GM03348 (cell line): ENCODE data around the gene RHOT2.

ENCODE experiments used
- DNase-seq: peaks from one replicate; pipeline ENCODE4 v3.0.0; 2012; ENCODE audit warnings: low spot score

The RHOT2 gene

GRCh38 chr16:700684-701584 is 33.0 kb downstream of the RHOT2 start:
- DNase-seq: peak; percentile 65

DNA sequence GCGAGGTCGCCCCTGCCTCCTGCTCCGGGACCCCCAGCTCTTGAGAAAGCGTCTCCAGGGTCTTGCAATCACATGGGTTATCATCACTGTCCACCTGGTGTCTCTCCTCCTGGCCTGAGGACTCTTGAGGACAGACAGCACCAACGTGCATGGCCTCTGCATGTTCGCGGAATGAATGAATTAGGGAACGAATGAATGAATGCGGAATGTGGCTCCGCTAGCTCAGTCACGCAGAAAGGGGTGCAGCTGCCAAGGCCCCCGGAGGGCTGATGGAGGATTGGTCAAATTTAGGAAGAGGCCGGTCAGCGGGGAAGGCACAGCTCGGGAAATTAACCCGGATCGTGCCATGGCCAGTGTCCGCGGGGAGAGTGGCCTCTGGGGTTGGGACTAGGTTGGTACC is 34.4 kb downstream of the RHOT2 start:
- no peak for DNase-seq

GRCh38 chr16:703406-703805 is 35.5 kb downstream of the RHOT2 start:
- DNase-seq: no peak

GRCh38 chr16:704047-704446 is 36.1 kb downstream of the RHOT2 start:
- DNase-seq: no peak

GRCh38 chr16:704552-705380 is 36.8 kb downstream of the RHOT2 start:
- no peak for DNase-seq

DNA sequence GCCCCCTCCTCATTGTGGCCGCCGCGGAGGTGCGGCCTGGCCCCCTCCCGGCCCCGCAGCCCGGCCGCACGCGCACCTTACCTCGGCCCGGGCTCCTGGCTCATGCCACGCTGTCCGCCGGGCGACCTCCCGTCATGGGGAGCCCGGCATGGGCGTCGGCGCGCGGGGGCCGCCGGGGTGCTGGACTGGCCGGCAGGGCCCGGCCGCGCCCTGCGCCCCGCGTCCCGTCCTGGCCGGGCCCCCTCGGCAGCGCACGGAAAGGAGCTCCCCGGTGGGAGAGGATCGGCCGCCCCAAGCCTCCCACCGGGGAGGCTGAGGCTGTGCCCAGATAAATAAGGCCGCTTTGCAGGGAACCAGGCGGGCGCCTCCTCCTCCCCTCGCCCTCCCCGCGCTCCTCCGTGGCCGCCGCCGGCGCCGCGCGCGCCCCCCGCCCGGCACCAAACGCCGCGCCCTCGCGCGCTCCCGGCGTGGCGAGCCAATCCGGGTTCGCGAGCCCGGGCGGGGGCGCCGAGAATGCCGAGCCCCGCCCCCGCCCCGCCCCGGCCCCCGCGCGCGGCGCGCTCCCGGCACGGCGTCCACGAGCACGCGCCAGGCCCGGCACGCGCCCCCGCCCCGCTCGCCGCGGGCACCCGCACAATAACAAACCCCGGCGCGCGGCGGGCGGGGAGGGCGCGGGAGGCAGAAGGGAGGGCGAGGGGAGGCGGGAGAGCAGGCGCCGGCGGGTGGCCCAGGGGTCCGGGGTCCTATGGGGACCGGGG is 37.7 kb downstream of the RHOT2 start, which contains the start of gene FBXL16:
TSS of gene FBXL16 (minus strand) at position 371 of the 758 bp plus-strand sequence. CDS start 8,396 bp downstream, outside the sequence.
- DNase-seq: peak; percentile 46

GRCh38 chr16:706189-707061 is 38.5 kb downstream of the RHOT2 start:
- DNase-seq: no peak

DNA sequence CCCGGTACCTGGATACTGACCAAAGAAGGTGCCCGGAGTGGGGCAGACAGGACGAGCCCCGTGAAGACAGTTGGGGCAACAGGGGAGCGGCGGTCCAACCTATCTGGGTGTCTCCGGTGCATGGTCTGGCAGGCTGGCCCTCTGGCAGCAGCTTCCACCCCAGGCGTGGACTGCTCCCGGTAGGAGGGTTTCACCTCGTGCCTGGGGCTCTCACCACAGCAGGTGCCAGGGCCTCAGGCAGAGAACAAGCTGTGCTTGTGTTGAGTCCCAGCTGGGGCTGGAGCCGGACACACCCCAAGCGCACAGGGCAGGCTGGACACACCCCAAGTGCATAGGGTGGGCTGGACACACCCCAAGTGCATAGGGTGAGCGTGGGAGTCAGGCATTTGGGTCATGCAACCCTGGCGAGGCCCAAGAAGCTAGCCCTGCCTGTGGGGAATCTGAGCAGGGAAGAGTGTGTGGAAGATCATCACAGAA is 39.2 kb downstream of the RHOT2 start:
- no peak for DNase-seq

DNA sequence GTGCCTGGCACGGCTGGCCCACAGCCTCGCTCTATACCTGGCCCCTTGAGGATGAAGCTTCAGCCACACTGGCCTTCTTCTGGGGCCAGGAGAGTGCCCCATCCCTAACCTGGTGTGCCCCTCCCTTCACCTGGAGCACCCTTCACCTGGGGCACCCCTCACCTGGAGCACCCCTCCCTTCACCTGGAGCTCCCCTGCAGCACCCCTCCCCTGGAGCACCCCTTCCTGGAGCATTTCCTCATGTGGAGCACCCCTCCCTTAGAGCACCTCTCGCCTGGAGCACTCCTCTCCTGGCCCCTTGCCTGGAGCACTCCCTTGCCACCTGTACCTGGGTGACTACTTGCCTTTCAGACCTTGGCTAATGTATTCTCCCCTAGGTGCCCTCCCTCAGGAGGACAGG is 40.1 kb downstream of the RHOT2 start:
- DNase-seq: no peak

DNA sequence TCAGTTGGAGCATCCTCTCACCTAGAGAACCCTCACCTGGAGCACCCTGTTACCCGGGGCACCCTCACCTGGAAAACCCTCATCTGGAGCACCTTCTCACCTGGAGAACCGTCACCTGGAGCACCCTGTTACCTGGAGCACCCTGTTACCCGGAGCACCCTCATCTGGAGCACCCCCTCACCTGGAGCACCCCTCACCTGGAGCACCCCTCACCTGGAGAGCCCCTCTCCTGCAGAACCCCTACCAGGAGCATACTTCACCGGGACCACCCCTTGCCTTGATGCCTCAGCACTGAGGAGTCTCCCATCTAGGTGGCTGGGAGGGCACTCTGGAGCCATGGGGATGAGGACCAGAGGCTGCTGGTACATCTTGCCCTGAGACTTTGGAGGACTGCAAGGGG is 41.0 kb downstream of the RHOT2 start:
- DNase-seq: no peak

DNA sequence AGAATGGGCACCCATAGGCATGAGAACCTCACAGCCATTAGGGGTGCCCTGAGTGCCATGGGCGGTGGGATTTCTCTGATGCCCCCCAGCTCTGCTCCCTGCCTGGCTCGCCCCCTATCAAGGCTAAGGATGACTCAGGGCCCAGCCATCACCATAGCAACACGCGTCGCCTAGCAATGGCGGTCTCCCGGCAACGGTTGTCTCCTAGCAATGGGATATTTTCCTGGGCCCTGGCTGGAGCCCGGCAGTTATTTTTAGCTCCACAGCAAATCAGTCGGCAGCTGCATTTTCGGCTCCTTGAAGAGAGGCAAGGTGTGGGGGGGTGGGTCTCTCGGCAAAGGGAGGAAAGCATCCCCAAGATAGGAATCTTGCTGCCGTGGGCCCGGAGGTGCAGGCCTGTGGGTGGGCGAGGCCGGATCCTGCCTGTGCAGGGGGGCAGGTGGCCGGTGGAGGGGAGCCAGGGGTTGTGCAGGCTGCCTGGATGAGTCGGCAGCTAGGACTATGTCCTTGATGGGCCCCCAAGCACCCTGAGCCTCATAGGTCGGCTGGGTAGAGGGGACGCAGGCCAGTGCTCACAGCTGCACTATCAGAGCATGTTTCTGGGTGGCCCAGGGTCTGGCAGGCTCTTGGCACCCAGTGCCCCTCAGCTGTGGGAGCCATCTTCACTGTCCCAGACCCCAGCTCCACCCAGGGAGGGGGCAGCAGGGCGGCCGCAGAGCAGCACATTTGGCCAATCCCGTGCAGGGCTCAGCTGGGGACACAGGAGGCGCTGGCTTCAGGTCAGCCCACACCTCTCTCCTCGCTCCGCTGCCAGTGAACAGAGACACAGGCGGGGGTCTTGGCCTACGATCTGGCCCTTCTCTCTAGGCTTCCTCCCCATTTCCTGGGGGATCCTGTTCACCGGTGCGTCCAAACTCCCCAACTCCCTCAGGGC is 41.9 kb downstream of the RHOT2 start:
- peak; percentile 61 for DNase-seq

DNA sequence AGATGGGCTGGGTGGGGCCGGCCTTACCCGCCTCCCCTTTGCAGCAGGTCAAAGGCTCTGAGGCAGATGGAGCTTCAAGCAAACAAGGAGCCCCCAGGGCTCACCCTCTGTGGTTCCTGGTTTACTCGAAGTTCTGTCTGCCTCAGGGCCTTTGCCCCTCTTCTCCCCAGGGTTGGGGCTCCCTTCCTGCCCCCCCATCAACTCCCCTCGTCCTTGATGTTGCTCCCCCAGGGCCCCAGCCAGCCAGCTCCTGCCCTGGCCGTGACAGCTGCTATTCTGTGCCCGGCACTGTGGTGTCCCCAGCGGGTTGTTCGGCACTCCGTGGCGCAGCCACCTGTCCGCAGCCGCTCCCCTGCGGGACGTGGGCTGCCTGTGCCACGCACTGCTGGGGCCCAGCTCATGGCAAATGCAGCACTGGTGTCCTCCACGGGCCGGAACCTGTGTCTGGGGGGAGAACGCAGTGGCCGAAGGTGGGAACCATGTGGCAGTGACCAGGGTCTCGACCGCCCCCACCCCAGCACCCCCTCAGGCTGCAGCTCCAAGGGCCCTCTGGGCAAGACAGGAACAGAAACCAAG is 42.7 kb downstream of the RHOT2 start:
- no peak for DNase-seq

GRCh38 chr16:711084-711483 is 43.2 kb downstream of the RHOT2 start:
- no peak for DNase-seq

- peak; percentile 93 for DNase-seq
Measured at GRCh38 chr16:711548-712320, 43.8 kb downstream of the RHOT2 start.

- peak; percentile 76 for DNase-seq
Measured at GRCh38 chr16:712740-713250, 44.9 kb downstream of the RHOT2 start.

- no peak for DNase-seq
Measured at GRCh38 chr16:714079-714478, 46.1 kb downstream of the RHOT2 start.

GRCh38 chr16:714558-715476 is 46.9 kb downstream of the RHOT2 start, which contains the start of gene METRN:
Gene METRN (plus strand): TSS chr16:715118. CDS start chr16:715290, 172 bp downstream.
- peak; percentile 97 for DNase-seq
